Smooth muscle cell (in vitro differentiated cells): Measurements from ENCODE around the gene LIPM. TPM values are rescaled to one million over a fixed set of nuclear protein-coding genes. Genes with fewer than 3 reads are reported as not detected.

ENCODE experiments used
- DNase-seq: peaks from one replicate; lab custom pipeline; 2025; ENCODE audit not compliant: unreplicated experiment; lab: John Stamatoyannopoulos, UW
- H2AFZ ChIP-seq: fragments of 200-600 bp; sonication (generic); 2 replicates; pipeline ENCODE4 v1.6.0; 2016; ENCODE audit warnings: antibody characterized with exemption, low read depth, mild to moderate bottlenecking
- H3F3A ChIP-seq: fragments of 200-600 bp; sonication (generic); 2 replicates; pipeline ENCODE4 v1.6.0; 2017; ENCODE audit warnings: antibody characterized with exemption, low read depth
- H3K27ac ChIP-seq: fragments of 200-600 bp; sonication (generic); 2 replicates; pipeline ENCODE4 v1.5.1; 2016; ENCODE audit warnings: low read depth, mild to moderate bottlenecking
- H3K27me3 ChIP-seq: fragments of 200-600 bp; sonication (generic); 2 replicates; pipeline ENCODE4 v1.6.1; 2016; ENCODE audit warnings: low read depth, mild to moderate bottlenecking
- H3K36me3 ChIP-seq: fragments of 200-600 bp; sonication (generic); 2 replicates; pipeline ENCODE4 v1.5.1; 2016; ENCODE audit warnings: low read depth
- H3K4me1 ChIP-seq: fragments of 200-600 bp; sonication (generic); 2 replicates; pipeline ENCODE4 v1.5.1; 2016; ENCODE audit warnings: low read depth
- H3K4me2 ChIP-seq: fragments of 200-600 bp; sonication (generic); 2 replicates; pipeline ENCODE4 v1.6.0; 2016; ENCODE audit warnings: mild to moderate bottlenecking
- H3K4me3 ChIP-seq: fragments of 200-600 bp; sonication (generic); 2 replicates; pipeline ENCODE4 v1.5.1; 2016; ENCODE audit warnings: mild to moderate bottlenecking
- H3K79me2 ChIP-seq: fragments of 200-600 bp; sonication (generic); 2 replicates; pipeline ENCODE4 v1.6.0; 2016; ENCODE audit warnings: low read depth, mild to moderate bottlenecking
- H3K9ac ChIP-seq: fragments of 200-600 bp; sonication (generic); 2 replicates; pipeline ENCODE4 v1.6.0; 2016; ENCODE audit warnings: low read depth
- H3K9me3 ChIP-seq: fragments of 200-600 bp; sonication (generic); replicated peaks from 2 replicates; pipeline ENCODE4 v1.5.1; 2016; ENCODE audit warnings: low read depth
- H4K20me1 ChIP-seq: fragments of 200-600 bp; sonication (generic); 2 replicates; pipeline ENCODE4 v1.6.0; 2016; ENCODE audit warnings: low read depth
- CTCF ChIP-seq: fragments of 200-600 bp; sonication (generic); IDR thresholded peaks from 2 replicates; pipeline ENCODE4 v1.5.1; 2017; ENCODE audit warnings: borderline replicate concordance, mild to moderate bottlenecking, antibody characterized with exemption; ENCODE audit not compliant: insufficient read depth, poor library complexity, severe bottlenecking
- WGBS: methylation state at CpG from one replicate; pipeline ENCODE4 v1.1.7; 2016; ENCODE audit warnings: low lambda C conversion rate; 5-methylcytosine and 5-hydroxymethylcytosine counted together
- polyA plus RNA-seq: library from polyadenylated mRNA; unstranded; fragments of >200 nt; fragmentation: Nextera tagmentation; extraction: Ambion mirVana; gene quantifications from 2 replicates; pipeline ENCODE4 v1.2.1, GENCODE V29; 2016
- total RNA-seq: library from RNA; depleted of rRNA; stranded (reverse); fragments of >200 nt; gene quantifications from 2 replicates; pipeline ENCODE4 v1.2.3, GENCODE V29; 2014

LIPM gene
- total and polyA plus RNA-seq, 2 experiments from 2014 or later: 0.67 TPM; not detected in 1

- H3K4me3 ChIP-seq: no peak overlapping the region
- no peak overlapping the region for H2AFZ ChIP-seq
- no peaks in the 10 kb centered on the region for H3K4me1 ChIP-seq
- no peaks in the 10 kb centered on the region for H3K79me2 ChIP-seq
- no peaks in the 10 kb centered on the region for H4K20me1 ChIP-seq
- H3F3A ChIP-seq: no peaks in the 10 kb centered on the region
- peak; percentile 67 for TF ChIP-seq CTCF
- no peak overlapping the region for H3K9ac ChIP-seq
- H3K4me2 ChIP-seq: no peak overlapping the region
- 30% methylated on average over 5 of the region's 5 CpGs for WGBS
- no peaks in the 10 kb centered on the region for H3K9me3 ChIP-seq
- no peak overlapping the region for H3K27ac ChIP-seq
- DNase-seq: no peak
- H3K27me3 ChIP-seq: peaks cover 14% of the 10 kb centered on the region
- no peaks in the 10 kb centered on the region for H3K36me3 ChIP-seq
Measured at GRCh38 chr10:88810196-88810961, 7.8 kb downstream of the LIPM start.

GRCh38 chr10:88813200-88813599 lies 10.7 kb downstream of the LIPM start:
- H3K4me2 ChIP-seq: no peak overlapping the region
- 84% methylated on average over 6 of the region's 6 CpGs for WGBS
- H3K4me1 ChIP-seq: no peaks in the 10 kb centered on the region
- TF ChIP-seq CTCF: no peak
- no peaks in the 10 kb centered on the region for H4K20me1 ChIP-seq
- no peak overlapping the region for H3K9ac ChIP-seq
- H3K9me3 ChIP-seq: no peaks in the 10 kb centered on the region
- H3F3A ChIP-seq: no peaks in the 10 kb centered on the region
- H2AFZ ChIP-seq: no peak overlapping the region
- no peaks in the 10 kb centered on the region for H3K79me2 ChIP-seq
- H3K27me3 ChIP-seq: peaks cover 34% of the 10 kb centered on the region
- H3K4me3 ChIP-seq: no peak overlapping the region
- no peaks in the 10 kb centered on the region for H3K36me3 ChIP-seq
- no peak overlapping the region for H3K27ac ChIP-seq
- no peak for DNase-seq

DNA sequence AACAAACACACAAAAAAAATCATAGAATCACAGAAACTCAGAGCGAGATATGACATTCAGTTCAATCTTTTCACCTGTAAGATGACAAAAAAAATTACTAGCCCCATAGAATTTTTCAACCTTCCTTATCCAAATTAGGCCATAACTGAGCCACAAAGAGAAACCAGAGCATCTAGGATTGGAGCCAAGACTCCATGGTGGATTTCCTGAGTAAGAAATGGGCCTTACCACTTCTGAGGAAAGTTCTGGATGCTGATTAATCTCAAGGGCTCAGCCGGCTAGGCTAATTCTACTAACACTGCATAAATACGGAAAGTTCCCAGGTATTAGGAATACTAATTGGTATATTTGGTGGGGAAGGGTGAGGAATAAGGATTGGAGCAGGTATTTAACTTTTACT lies 16.8 kb downstream of the LIPM start:
- no peak for DNase-seq
- H3K9me3 ChIP-seq: no peaks in the 10 kb centered on the region

More for the DNA sequence above, 16.8 kb downstream of the LIPM start:
- H3K4me2 ChIP-seq: no peak overlapping the region
- no peaks in the 10 kb centered on the region for H3K79me2 ChIP-seq
- H2AFZ ChIP-seq: no peak overlapping the region
- no peak for TF ChIP-seq CTCF
- H3K27me3 ChIP-seq: peaks cover 20% of the 10 kb centered on the region
- 65% methylated on average over 3 of the region's 3 CpGs for WGBS
- H4K20me1 ChIP-seq: no peaks in the 10 kb centered on the region
- H3F3A ChIP-seq: no peaks in the 10 kb centered on the region
- H3K9ac ChIP-seq: no peak overlapping the region
- H3K27ac ChIP-seq: no peak overlapping the region
- H3K4me3 ChIP-seq: no peak overlapping the region
- no peaks in the 10 kb centered on the region for H3K36me3 ChIP-seq
- no peaks in the 10 kb centered on the region for H3K4me1 ChIP-seq
